Calu3 (cell line): ENCODE measurements around the gene STIMATE. TPM values are rescaled to one million over a fixed set of nuclear protein-coding genes. Genes with fewer than 3 reads are reported as not detected.

ENCODE experiments used
- BruUV-seq: library from RNA; stranded (reverse); fragments of 400-500 nt; replicated peaks from 2 replicates; lab custom pipeline; 2021; lab: Mats Ljungman, UMichigan
- CTCF ChIA-PET: fragments of 300-600 bp; sonication (Branson Sonifier 250); formaldehyde crosslinking; loops from one replicate; lab custom pipeline; 2022; ENCODE audit warnings: antibody characterized with exemption; lab: Charles Lee
- DNase-seq: peaks from one replicate; pipeline ENCODE4 v3.0.0; 2022
- H3K27ac Mint-ChIP-seq: one replicate; pipeline ENCODE4 v1.8.0; 2022; ENCODE audit warnings: mixed read lengths; ENCODE audit not compliant: unreplicated experiment
- H3K27me3 Mint-ChIP-seq: one replicate; pipeline ENCODE4 v1.8.0; 2022; ENCODE audit warnings: mixed read lengths; ENCODE audit not compliant: unreplicated experiment
- H3K36me3 Mint-ChIP-seq: one replicate; pipeline ENCODE4 v1.8.0; 2022; ENCODE audit warnings: mild to moderate bottlenecking, moderate library complexity, mixed read lengths; ENCODE audit not compliant: insufficient read depth, unreplicated experiment
- H3K4me1 Mint-ChIP-seq: one replicate; pipeline ENCODE4 v1.8.0; 2022; ENCODE audit warnings: mild to moderate bottlenecking, low read depth, mixed read lengths; ENCODE audit not compliant: unreplicated experiment
- H3K4me3 Mint-ChIP-seq: one replicate; pipeline ENCODE4 v1.8.0; 2022; ENCODE audit warnings: mild to moderate bottlenecking, low read depth, moderate library complexity, mixed read lengths; ENCODE audit not compliant: unreplicated experiment
- H3K9me3 Mint-ChIP-seq: one replicate; pipeline ENCODE4 v1.8.0; 2022; ENCODE audit warnings: low read depth, mixed read lengths; ENCODE audit not compliant: unreplicated experiment
- CTCF ChIP-seq: fragments of 200-600 bp; IDR thresholded peaks from one replicate; pipeline ENCODE4 v1.8.0; 2022; ENCODE audit warnings: antibody characterized with exemption; ENCODE audit not compliant: unreplicated experiment
- intact Hi-C: fragments of 100-400 bp; cut with micrococcal nuclease; formaldehyde crosslinking; loops from one replicate; pipeline ENCODE4 v1.10.0; 2022; ENCODE audit not compliant: unreplicated experiment
- total RNA-seq: library from RNA; stranded (reverse); gene quantifications from 2 replicates; pipeline ENCODE4 v1.2.3, GENCODE V29; 2022

Gene STIMATE
- total RNA-seq, 1 experiment from 2014 or later: 11.7 TPM

DNA sequence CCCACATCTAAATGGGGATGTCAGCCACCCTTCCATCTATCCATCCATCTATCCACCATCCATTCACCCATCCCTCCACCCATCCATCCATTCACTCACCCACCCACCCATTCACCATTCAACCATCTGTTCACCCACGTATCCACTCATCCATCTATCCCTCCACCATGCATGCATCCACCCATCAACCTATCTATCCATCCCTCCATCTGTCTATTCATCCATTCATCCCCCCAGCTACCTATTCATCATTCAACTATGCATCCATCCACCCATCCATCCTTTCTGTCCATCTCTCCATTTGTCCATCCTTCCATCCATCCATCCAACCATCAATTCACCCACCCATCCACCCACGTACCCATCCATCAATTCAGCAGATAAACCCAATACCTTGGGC lies 88.2 kb downstream of the STIMATE start:
- Mint-ChIP-seq H3K36me3 (no peaks in the 10 kb centered on the region), H3K4me1 (no peaks in the 10 kb centered on the region), H3K27me3 (peaks cover 57% of the 10 kb centered on the region), H3K4me3 (no peak overlapping the region), H3K9me3 (no peaks in the 10 kb centered on the region), H3K27ac (no peak overlapping the region)
- no peak for TF ChIP-seq CTCF
- intact Hi-C loops: no loop called here
- DNase-seq: no peak
- CTCF ChIA-PET: interaction anchor here (0.6 kb wide), 1 partner anchor 12 kb away, joined by 3 read pairs; no protein-coding TSS in a partner anchor
- BruUV-seq: no TSS peak

- peaks cover 36% of the 10 kb centered on the region for H3K27me3 Mint-ChIP-seq
- CTCF ChIA-PET: no interaction called here
- H3K36me3 Mint-ChIP-seq: no peaks in the 10 kb centered on the region
- no peaks in the 10 kb centered on the region for H3K9me3 Mint-ChIP-seq
- DNase-seq: no peak
- BruUV-seq: no TSS peak
- no peak for TF ChIP-seq CTCF
- intact Hi-C loops: no loop called here
- no peak overlapping the region for H3K4me3 Mint-ChIP-seq
- H3K27ac Mint-ChIP-seq: no peak overlapping the region
- no peaks in the 10 kb centered on the region for H3K4me1 Mint-ChIP-seq
Observed at GRCh38 chr3:52805270-52806039, 91.9 kb downstream of the STIMATE start.

- CTCF ChIA-PET: no interaction called here
- no peak for DNase-seq
- Mint-ChIP-seq H3K4me3 (no peak overlapping the region), H3K27ac (no peak overlapping the region), H3K9me3 (no peaks in the 10 kb centered on the region), H3K4me1 (no peaks in the 10 kb centered on the region), H3K27me3 (peaks cover 3% of the 10 kb centered on the region), H3K36me3 (no peaks in the 10 kb centered on the region)
- intact Hi-C loops: no loop called here
- no TSS peak for BruUV-seq
- no peak for TF ChIP-seq CTCF
Observed at GRCh38 chr3:52801839-52802238, 95.5 kb downstream of the STIMATE start.

DNA sequence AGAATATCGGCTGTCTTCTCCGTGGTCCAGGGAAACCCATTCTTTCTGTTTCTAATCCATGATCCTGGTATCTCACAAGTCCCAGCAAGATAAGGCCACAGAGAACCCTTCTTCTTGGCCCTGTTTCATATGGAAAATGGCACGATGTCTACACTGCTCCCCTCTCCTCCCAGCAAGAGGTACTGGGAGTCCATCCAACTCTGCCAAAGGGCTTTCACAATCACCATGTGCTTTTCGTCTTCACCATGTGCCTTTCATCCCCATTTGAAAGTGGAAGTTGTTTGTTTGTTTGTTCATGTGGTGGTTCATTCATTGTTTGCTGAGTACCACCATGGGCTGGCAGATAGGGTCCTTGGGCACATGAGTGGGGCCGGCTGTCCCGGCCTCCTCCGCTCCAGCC lies 97.3 kb downstream of the STIMATE start:
- H3K27ac Mint-ChIP-seq: no peak overlapping the region
- CTCF ChIA-PET: no interaction called here

More for the DNA sequence above, 97.3 kb downstream of the STIMATE start:
- Mint-ChIP-seq H3K4me1 (no peaks in the 10 kb centered on the region), H3K9me3 (no peaks in the 10 kb centered on the region), H3K27me3 (no peaks in the 10 kb centered on the region), H3K36me3 (no peaks in the 10 kb centered on the region), H3K4me3 (no peak overlapping the region)
- no peak for DNase-seq
- no TSS peak for BruUV-seq
- intact Hi-C loops: no loop called here
- TF ChIP-seq CTCF: no peak
